ENCODE measurements around the gene CXCL14.

DNA sequence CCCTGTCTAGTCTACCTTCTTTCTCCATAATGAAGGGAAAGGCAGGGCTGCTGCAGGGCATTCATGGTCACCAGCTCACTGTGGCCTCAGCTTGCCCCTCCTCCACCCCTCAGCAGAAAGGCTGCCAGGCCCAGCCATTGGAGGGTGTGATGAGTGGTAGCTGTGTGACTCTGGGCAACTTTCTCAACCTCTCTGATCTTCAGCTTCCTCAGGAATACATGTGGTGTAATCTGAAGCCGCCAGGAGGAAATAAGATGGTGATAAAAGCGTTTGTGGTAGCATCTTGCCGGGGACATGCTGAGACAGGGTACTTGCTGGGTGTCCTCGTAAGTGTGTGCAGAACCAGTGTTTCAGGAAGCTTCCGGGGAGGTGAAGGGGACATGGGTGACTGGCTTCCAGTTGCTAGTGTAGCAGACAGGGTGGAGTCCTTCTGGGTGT is 9.8 kb downstream of the CXCL14 start:
- TF ChIP-seq EZH2phosphoT487 (IDR thresholded peaks at IDR 0.05; ENCODE audit: insufficient read depth, low read depth) = no peak
- no peak for TF ChIP-seq EZH2 (IDR thresholded peaks at IDR 0.05; ENCODE audit: insufficient read depth, poor library complexity, severe bottlenecking)
